Measurements from ENCODE around the gene SURF4. TPM values are rescaled to one million over a fixed set of nuclear protein-coding genes. Genes with fewer than 3 reads are reported as not detected.
"Not testable (repeated sequence)": the region's sequence is repeated elsewhere in the genome, so short reads cannot be mapped to it uniquely, and the experiment has no call there.

Gene SURF4
- total RNA-seq, 1 donor from 2014 or later: 169 TPM

GRCh38 chr9:133379153-133380086 lies 3.6 kb upstream of the SURF4 start:
- no peaks in the 10 kb centered on the region for H3K36me3 Mint-ChIP-seq (ENCODE audit: low read depth, unreplicated experiment)
- H3K27ac Mint-ChIP-seq (ENCODE audit: unreplicated experiment): no peak overlapping the region
- H3K4me3 Mint-ChIP-seq (ENCODE audit: unreplicated experiment): no peak overlapping the region
- no peaks in the 10 kb centered on the region for H3K9me3 Mint-ChIP-seq (ENCODE audit: unreplicated experiment)
- H3K4me1 Mint-ChIP-seq (ENCODE audit: unreplicated experiment): peaks cover 13% of the 10 kb centered on the region
- TF ChIP-seq, protein P1, sequence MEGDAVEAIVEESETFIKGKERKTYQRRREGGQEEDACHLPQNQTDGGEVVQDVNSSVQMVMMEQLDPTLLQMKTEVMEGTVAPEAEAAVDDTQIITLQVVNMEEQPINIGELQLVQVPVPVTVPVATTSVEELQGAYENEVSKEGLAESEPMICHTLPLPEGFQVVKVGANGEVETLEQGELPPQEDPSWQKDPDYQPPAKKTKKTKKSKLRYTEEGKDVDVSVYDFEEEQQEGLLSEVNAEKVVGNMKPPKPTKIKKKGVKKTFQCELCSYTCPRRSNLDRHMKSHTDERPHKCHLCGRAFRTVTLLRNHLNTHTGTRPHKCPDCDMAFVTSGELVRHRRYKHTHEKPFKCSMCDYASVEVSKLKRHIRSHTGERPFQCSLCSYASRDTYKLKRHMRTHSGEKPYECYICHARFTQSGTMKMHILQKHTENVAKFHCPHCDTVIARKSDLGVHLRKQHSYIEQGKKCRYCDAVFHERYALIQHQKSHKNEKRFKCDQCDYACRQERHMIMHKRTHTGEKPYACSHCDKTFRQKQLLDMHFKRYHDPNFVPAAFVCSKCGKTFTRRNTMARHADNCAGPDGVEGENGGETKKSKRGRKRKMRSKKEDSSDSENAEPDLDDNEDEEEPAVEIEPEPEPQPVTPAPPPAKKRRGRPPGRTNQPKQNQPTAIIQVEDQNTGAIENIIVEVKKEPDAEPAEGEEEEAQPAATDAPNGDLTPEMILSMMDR (IDR thresholded peaks at IDR 0.05; ENCODE audit: unreplicated experiment): no peak
- peaks cover 8% of the 10 kb centered on the region for H3K27me3 Mint-ChIP-seq (ENCODE audit: unreplicated experiment)
- DNase-seq (ENCODE audit: low spot score): no peak

GRCh38 chr9:133378408-133378962 lies 2.6 kb upstream of the SURF4 start:
- no peak for DNase-seq (ENCODE audit: low spot score)
- H3K9me3 Mint-ChIP-seq (ENCODE audit: unreplicated experiment): no peaks in the 10 kb centered on the region
- no peak overlapping the region for H3K4me3 Mint-ChIP-seq (ENCODE audit: unreplicated experiment)
- no peak overlapping the region for H3K27ac Mint-ChIP-seq (ENCODE audit: unreplicated experiment)
- TF ChIP-seq, protein P1 (IDR thresholded peaks at IDR 0.05; ENCODE audit: unreplicated experiment): no peak
- peaks cover 13% of the 10 kb centered on the region for H3K4me1 Mint-ChIP-seq (ENCODE audit: unreplicated experiment)
- peaks cover 8% of the 10 kb centered on the region for H3K27me3 Mint-ChIP-seq (ENCODE audit: unreplicated experiment)
- no peaks in the 10 kb centered on the region for H3K36me3 Mint-ChIP-seq (ENCODE audit: low read depth, unreplicated experiment)

- DNase-seq (ENCODE audit: low spot score): no peak
- H3K27me3 Mint-ChIP-seq (ENCODE audit: unreplicated experiment): peaks cover 8% of the 10 kb centered on the region
- H3K4me1 Mint-ChIP-seq (ENCODE audit: unreplicated experiment): peaks cover 13% of the 10 kb centered on the region
- no peak overlapping the region for H3K4me3 Mint-ChIP-seq (ENCODE audit: unreplicated experiment)
- H3K9me3 Mint-ChIP-seq (ENCODE audit: unreplicated experiment): no peaks in the 10 kb centered on the region
- no peak overlapping the region for H3K27ac Mint-ChIP-seq (ENCODE audit: unreplicated experiment)
- H3K36me3 Mint-ChIP-seq (ENCODE audit: low read depth, unreplicated experiment): no peaks in the 10 kb centered on the region
- TF ChIP-seq, protein P1 (IDR thresholded peaks at IDR 0.05; ENCODE audit: unreplicated experiment): no peak
Measured at GRCh38 chr9:133377721-133378216, 1.9 kb upstream of the SURF4 start.

- not testable (repeated sequence) for DNase-seq (ENCODE audit: low spot score); H3K9me3 Mint-ChIP-seq (ENCODE audit: unreplicated experiment); H3K36me3 Mint-ChIP-seq (ENCODE audit: low read depth, unreplicated experiment); H3K27me3 Mint-ChIP-seq (ENCODE audit: unreplicated experiment)
- peaks cover 13% of the 10 kb centered on the region for H3K4me1 Mint-ChIP-seq (ENCODE audit: unreplicated experiment)
- H3K4me3 Mint-ChIP-seq (ENCODE audit: unreplicated experiment): peak overlapping the region; percentile 85
- H3K27ac Mint-ChIP-seq (ENCODE audit: unreplicated experiment): peak overlapping the region; percentile 61
Measured at GRCh38 chr9:133377280-133377679, 1.4 kb upstream of the SURF4 start.

GRCh38 chr9:133375116-133375723 lies 640 bp downstream of the SURF4 start:
- TF ChIP-seq, protein P1 (IDR thresholded peaks at IDR 0.05; ENCODE audit: unreplicated experiment): no peak
- Mint-ChIP-seq H3K9me3 (ENCODE audit: unreplicated experiment) (no peaks in the 10 kb centered on the region), H3K27me3 (ENCODE audit: unreplicated experiment) (peaks cover 11% of the 10 kb centered on the region), H3K27ac (ENCODE audit: unreplicated experiment) (peak overlapping the region; percentile 97), H3K4me1 (ENCODE audit: unreplicated experiment) (peaks cover 13% of the 10 kb centered on the region), H3K36me3 (ENCODE audit: low read depth, unreplicated experiment) (peaks cover 7% of the 10 kb centered on the region), H3K4me3 (ENCODE audit: unreplicated experiment) (peak overlapping the region; percentile 99)
- peak; percentile 36 for DNase-seq (ENCODE audit: low spot score)

Data from endothelial cell (in vitro differentiated cells).